Daoy (cell line): ENCODE measurements around the gene RAB1B. TPM values are rescaled to one million over a fixed set of nuclear protein-coding genes. Genes with fewer than 3 reads are reported as not detected.

Experiments used
- DNase-seq: peaks from one replicate; pipeline ENCODE4 v3.0.0-alpha.2; 2015; ENCODE audit warnings: low read depth
- total RNA-seq: library from RNA; depleted of rRNA; stranded (reverse); fragments of >200 nt; shearing (Covaris generic); gene quantifications from 2 replicates; pipeline ENCODE4 v1.2.3, GENCODE V29; 2014

RAB1B gene
- total RNA-seq, 1 experiment from 2014 or later, result 77.0 TPM

GRCh38 chr11:66284526-66285078, 16.2 kb downstream of the RAB1B start:
- no peak for DNase-seq

GRCh38 chr11:66285250-66285947, 17.0 kb downstream of the RAB1B start:
- DNase-seq, result no peak

GRCh38 chr11:66286699-66287098, 18.3 kb downstream of the RAB1B start:
- no peak for DNase-seq

GRCh38 chr11:66287211-66287888, 18.9 kb downstream of the RAB1B start:
- no peak for DNase-seq

GRCh38 chr11:66287889-66288670, 19.6 kb downstream of the RAB1B start:
- no peak for DNase-seq

GRCh38 chr11:66288671-66289547, 20.5 kb downstream of the RAB1B start, which contains the start of gene YIF1A:
TSS of gene YIF1A (minus strand) at chr11:66289143. CDS start at chr11:66288985, 158 bp downstream.
- DNase-seq, result peak; percentile 99

- peak; percentile 84 for DNase-seq
Measured at GRCh38 chr11:66289548-66290329, 21.3 kb downstream of the RAB1B start.

- DNase-seq, result no peak
Measured at GRCh38 chr11:66290330-66290621, 21.8 kb downstream of the RAB1B start.

- no peak for DNase-seq
Measured at GRCh38 chr11:66291303-66291705, 22.9 kb downstream of the RAB1B start.

- DNase-seq, result no peak
Measured at GRCh38 chr11:66291706-66292542, 23.5 kb downstream of the RAB1B start, which contains the start of gene TMEM151A. TSS of gene TMEM151A (plus strand) at chr11:66291894. CDS start at chr11:66292014, 120 bp downstream.

- no peak for DNase-seq
Measured at GRCh38 chr11:66292543-66293332, 24.3 kb downstream of the RAB1B start.

- no peak for DNase-seq
Measured at GRCh38 chr11:66293352-66293751, 24.9 kb downstream of the RAB1B start.

GRCh38 chr11:66293777-66294625, 25.6 kb downstream of the RAB1B start:
- no peak for DNase-seq

- DNase-seq, result no peak
Measured at GRCh38 chr11:66294626-66295620, 26.5 kb downstream of the RAB1B start.

GRCh38 chr11:66297610-66298009, 29.2 kb downstream of the RAB1B start:
- DNase-seq, result no peak

- no peak for DNase-seq
Measured at GRCh38 chr11:66299186-66299585, 30.7 kb downstream of the RAB1B start.
